OCI-LY1 (cell line): Measurements from ENCODE around the gene MTREX.

Source experiments
- H2AFZ ChIP-seq: fragments of 200-600 bp; sonication (generic), shearing (Covaris generic); 2 replicates; pipeline ENCODE4 v1.6.0; 2014; ENCODE audit warnings: antibody characterized with exemption, mild to moderate bottlenecking, low read length
- H3F3A ChIP-seq: fragments of 200-600 bp; sonication (generic), shearing (Covaris generic); 2 replicates; pipeline ENCODE4 v1.6.0; 2014; ENCODE audit warnings: mild to moderate bottlenecking, antibody characterized with exemption, low read length, moderate library complexity; ENCODE audit not compliant: insufficient read depth
- H3K27ac ChIP-seq: fragments of 200-600 bp; sonication (generic); 2 replicates; pipeline ENCODE4 v1.5.1; 2014; ENCODE audit warnings: low read length, mixed run types, mild to moderate bottlenecking, low read depth; ENCODE audit not compliant: poor library complexity, severe bottlenecking
- H3K27me3 ChIP-seq: fragments of 200-600 bp; sonication (generic); 2 replicates; pipeline ENCODE4 v1.6.0; 2014; ENCODE audit warnings: antibody characterized with exemption, mild to moderate bottlenecking, low read length, moderate library complexity; ENCODE audit not compliant: insufficient read depth
- H3K36me3 ChIP-seq: fragments of 200-600 bp; sonication (generic); 2 replicates; pipeline ENCODE4 v1.6.1; 2014; ENCODE audit warnings: mild to moderate bottlenecking, antibody characterized with exemption, low read length, moderate library complexity, mixed read lengths; ENCODE audit not compliant: insufficient read depth
- H3K4me1 ChIP-seq: fragments of 200-600 bp; sonication (generic); 2 replicates; pipeline ENCODE4 v1.5.1; 2014; ENCODE audit warnings: mild to moderate bottlenecking, low read length, moderate library complexity; ENCODE audit not compliant: insufficient read depth, severe bottlenecking
- H3K4me2 ChIP-seq: fragments of 200-600 bp; sonication (generic), shearing (Covaris generic); 2 replicates; pipeline ENCODE4 v1.6.1; 2014; ENCODE audit warnings: low read length
- H3K4me3 ChIP-seq: fragments of 200-600 bp; sonication (generic); 2 replicates; pipeline ENCODE4 v1.5.1; 2014; ENCODE audit warnings: low read length, low read depth, mild to moderate bottlenecking, mixed read lengths; ENCODE audit not compliant: poor library complexity, severe bottlenecking
- H3K79me2 ChIP-seq: fragments of 200-600 bp; shearing (Covaris generic); 2 replicates; pipeline ENCODE4 v1.6.1; 2016; ENCODE audit warnings: mixed run types, low read length, mixed read lengths; ENCODE audit not compliant: insufficient read depth
- H3K9ac ChIP-seq: fragments of 200-600 bp; sonication (generic), shearing (Covaris generic); 2 replicates; pipeline ENCODE4 v1.6.1; 2014; ENCODE audit warnings: mild to moderate bottlenecking, low read length, mixed read lengths
- H3K9me2 ChIP-seq: fragments of 200-600 bp; sonication (generic), shearing (Covaris generic); 2 replicates; pipeline ENCODE4 v1.6.1; 2014; ENCODE audit warnings: low read depth, mild to moderate bottlenecking, low read length, mixed read lengths
- H3K9me3 ChIP-seq: fragments of 200-600 bp; shearing (Covaris generic); 2 replicates; pipeline ENCODE4 v1.6.1; 2014; ENCODE audit warnings: low read length, mixed read lengths
- H4K20me1 ChIP-seq: fragments of 200-600 bp; sonication (generic), shearing (Covaris generic); 2 replicates; pipeline ENCODE4 v1.6.0; 2016; ENCODE audit warnings: mild to moderate bottlenecking, low read length; ENCODE audit not compliant: insufficient read depth
- CTCF ChIP-seq: fragments of 200-600 bp; sonication (generic), shearing (Covaris generic); IDR thresholded peaks from 2 replicates; pipeline ENCODE4 v1.5.1; 2017; ENCODE audit warnings: mild to moderate bottlenecking, antibody characterized with exemption, low read length, moderate library complexity, mixed read lengths
- EZH2 ChIP-seq: fragments of 200-600 bp; sonication (generic), shearing (Covaris generic); IDR thresholded peaks from 2 replicates; pipeline ENCODE4 v1.8.0; 2017; ENCODE audit warnings: borderline replicate concordance, mixed run types, mild to moderate bottlenecking, antibody characterized with exemption, low read length, moderate library complexity, mixed read lengths

Gene MTREX

DNA sequence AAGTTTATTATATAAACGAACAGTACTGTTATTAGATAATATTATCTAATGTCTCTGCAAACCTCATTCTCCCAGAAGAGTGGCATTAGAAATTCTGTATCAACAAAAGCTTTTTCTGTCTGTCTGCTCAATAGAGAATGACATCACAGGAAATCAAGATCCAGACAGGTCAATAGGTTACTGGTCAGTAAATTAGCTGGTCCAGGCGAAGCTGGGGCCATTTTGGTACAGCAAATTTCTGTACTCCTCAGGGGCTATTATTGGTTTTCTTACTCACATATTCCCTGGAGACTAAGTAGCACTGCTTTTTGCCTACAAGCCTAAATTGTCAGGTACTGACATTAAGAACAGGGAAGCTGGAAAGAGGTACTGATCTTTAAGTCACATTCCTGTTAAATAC lies 146.5 kb downstream of the MTREX start:
- Histone ChIP-seq H3K27me3 (no peaks in the 10 kb centered on the region), H3K4me3 (no peak overlapping the region), H3K9me3 (no peaks in the 10 kb centered on the region), H3K79me2 (no peaks in the 10 kb centered on the region), H2AFZ (no peak overlapping the region), H3K9ac (no peak overlapping the region), H3K27ac (no peak overlapping the region), H3F3A (no peaks in the 10 kb centered on the region), H3K4me2 (no peak overlapping the region), H4K20me1 (no peaks in the 10 kb centered on the region), H3K9me2 (no peaks in the 10 kb centered on the region), H3K4me1 (no peaks in the 10 kb centered on the region), H3K36me3 (no peaks in the 10 kb centered on the region)
- TF ChIP-seq EZH2, result no peak
- no peak for TF ChIP-seq CTCF

DNA sequence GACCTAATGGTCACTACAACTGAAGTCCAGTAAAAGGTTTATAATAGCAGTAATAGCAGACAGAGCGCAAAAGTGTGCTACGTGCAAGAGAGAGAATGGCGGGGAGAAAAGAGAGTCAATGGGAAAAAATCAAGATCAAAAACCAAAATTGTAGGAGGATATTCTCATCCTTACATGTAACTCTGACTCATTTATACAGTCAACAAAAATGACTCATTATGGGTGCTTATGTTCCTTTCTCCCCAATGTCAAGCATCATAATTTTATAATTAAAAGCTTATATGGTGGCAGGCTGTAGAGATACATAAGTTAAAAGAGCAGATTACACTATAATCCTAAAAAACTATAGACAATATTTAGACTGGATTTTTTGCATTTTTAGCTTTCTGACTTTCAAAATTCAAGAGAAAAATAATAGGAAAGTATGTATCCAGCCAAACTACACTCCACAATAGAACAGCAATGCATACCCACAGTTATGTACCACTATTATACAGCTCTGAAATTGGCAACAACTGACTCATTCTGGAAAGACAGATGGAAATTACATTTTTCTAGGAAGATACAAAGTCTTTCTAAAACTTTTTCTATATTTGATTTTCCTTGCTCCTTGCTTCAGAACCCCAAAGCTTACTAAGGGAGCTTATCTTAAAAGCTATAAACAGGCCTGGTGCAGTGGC lies 148.6 kb downstream of the MTREX start:
- no peaks in the 10 kb centered on the region for H3K36me3 ChIP-seq
- H3K4me2 ChIP-seq, result no peak overlapping the region

DNA sequence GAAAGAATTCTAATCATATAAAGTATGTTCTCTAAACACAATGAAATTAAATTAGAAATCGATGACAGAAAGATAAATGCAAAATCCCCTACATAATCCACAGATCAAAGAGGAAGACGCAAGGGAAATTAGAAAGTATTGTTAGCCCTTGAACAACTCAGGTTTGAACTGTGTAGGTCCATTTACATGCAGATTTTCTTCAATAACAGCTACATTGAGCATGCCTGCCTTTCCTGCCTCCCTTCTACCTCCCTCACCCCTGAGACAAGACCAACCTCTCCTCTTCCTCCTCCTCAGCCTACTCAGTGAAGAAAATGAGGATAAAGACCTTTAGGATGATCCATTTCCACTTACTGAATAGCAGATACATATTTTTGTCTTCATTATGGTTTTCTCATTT lies 151.8 kb downstream of the MTREX start:
- Histone ChIP-seq H3K27ac (no peak overlapping the region), H3K4me1 (no peaks in the 10 kb centered on the region), H3K27me3 (no peaks in the 10 kb centered on the region), H2AFZ (no peak overlapping the region), H3K4me2 (no peak overlapping the region), H3K9ac (no peak overlapping the region), H4K20me1 (no peaks in the 10 kb centered on the region), H3F3A (no peaks in the 10 kb centered on the region), H3K9me2 (no peaks in the 10 kb centered on the region), H3K4me3 (no peak overlapping the region), H3K79me2 (no peaks in the 10 kb centered on the region), H3K9me3 (no peaks in the 10 kb centered on the region), H3K36me3 (no peaks in the 10 kb centered on the region)
- TF ChIP-seq CTCF (no peak), EZH2 (no peak)

More for the DNA sequence above, 148.6 kb downstream of the MTREX start:
- Histone ChIP-seq H2AFZ (no peak overlapping the region), H3K4me3 (no peak overlapping the region), H3K79me2 (no peaks in the 10 kb centered on the region), H3K9me2 (no peaks in the 10 kb centered on the region), H3K27me3 (no peaks in the 10 kb centered on the region), H3K9ac (no peak overlapping the region), H3K9me3 (no peaks in the 10 kb centered on the region), H3K27ac (no peak overlapping the region), H4K20me1 (no peaks in the 10 kb centered on the region), H3K4me1 (no peaks in the 10 kb centered on the region), H3F3A (no peaks in the 10 kb centered on the region)
- no peak for TF ChIP-seq EZH2
- TF ChIP-seq CTCF, result no peak
